Measurements from ENCODE around the gene FBXO42. TPM values are rescaled to one million over a fixed set of nuclear protein-coding genes. Genes with fewer than 3 reads are reported as not detected.

The FBXO42 gene
- total and polyA plus RNA-seq, 2 experiments from 2014 or later, result 6.0 to 20.7 TPM

GRCh38 chr1:16254263-16254928 is 97.9 kb downstream of the FBXO42 start (continued):
- TF ChIP-seq CTCF (conservative IDR thresholded peaks at IDR 0.05; ENCODE audit: low read depth in 2 of 2), result no peak
- TF ChIP-seq POLR2AphosphoS5 (IDR thresholded peaks at IDR 0.05; ENCODE audit: low read depth), result no peak
- no peak for TF ChIP-seq EZH2 (IDR thresholded peaks at IDR 0.05; ENCODE audit: low read depth, unreplicated experiment)
- no peak for TF ChIP-seq STAT1 (IDR thresholded peaks at IDR 0.05; ENCODE audit: unreplicated experiment)
- no peak for TF ChIP-seq REST (IDR thresholded peaks at IDR 0.05; ENCODE audit: unreplicated experiment)
- TF ChIP-seq NANOG (IDR thresholded peaks at IDR 0.05; ENCODE audit: borderline replicate concordance), result no peak
- TF ChIP-seq JUNB (IDR thresholded peaks at IDR 0.05; ENCODE audit: unreplicated experiment), result no peak
- no peak for TF ChIP-seq ZNF331 (CRISPR knock-in tag; IDR thresholded peaks at IDR 0.05; ENCODE audit: low read depth)
- no peak for TF ChIP-seq CREB1 (CRISPR knock-in tag; IDR thresholded peaks at IDR 0.05; ENCODE audit: low read depth)
- TF ChIP-seq EZH2phosphoT487 (IDR thresholded peaks at IDR 0.05; ENCODE audit: unreplicated experiment), result no peak

- Mint-ChIP-seq H3K36me3 (ENCODE audit: low read depth) (peaks cover 8% of the 10 kb centered on the region; the same call in 2 of the 3 replicates), H3K27ac (no peak overlapping the region), H3K9me3 (no peaks in the 10 kb centered on the region), H3K4me1 (peaks cover 17% of the 10 kb centered on the region), H3K27me3 (ENCODE audit: insufficient read depth, low read depth, poor library complexity) (no peaks in the 10 kb centered on the region), H3K4me3 (no peak overlapping the region)
- Histone ChIP-seq H3K4me2 (no peak overlapping the region), H3K4me3 (no peak overlapping the region), H3K79me2 (replicated peaks; ENCODE audit: insufficient read depth) (no peaks in the 10 kb centered on the region), H4K20me1 (replicated peaks; ENCODE audit: insufficient read depth) (peaks cover 12% of the 10 kb centered on the region), H3F3A (replicated peaks; ENCODE audit: low read depth) (peaks cover 3% of the 10 kb centered on the region; the same call in 1 of the 2 replicates), H3K9me2 (ENCODE audit: insufficient read depth) (no peaks in the 10 kb centered on the region), H3K27me3 (ENCODE audit: insufficient read depth) (no peaks in the 10 kb centered on the region), H2AFZ (no peak overlapping the region), H3K4me1 (ENCODE audit: insufficient read depth) (no peaks in the 10 kb centered on the region; the same call in 1 of the 2 replicates), H3K27ac (ENCODE audit: low read depth) (no peak overlapping the region), H3K36me3 (ENCODE audit: insufficient read depth) (peaks cover 8% of the 10 kb centered on the region; the same call in 1 of the 2 replicates)
- DNase-seq (ENCODE audit: low spot score) (no peak), ATAC-seq (no peak)
- TF ChIP-seq ZNF331 (CRISPR knock-in tag; IDR thresholded peaks at IDR 0.05; ENCODE audit: low read depth), result no peak
- no peak for TF ChIP-seq POLR2AphosphoS5 (IDR thresholded peaks at IDR 0.05; ENCODE audit: low read depth)
- TF ChIP-seq ETS1 (IDR thresholded peaks at IDR 0.05), result no peak
- no peak for TF ChIP-seq CREB1 (CRISPR knock-in tag; IDR thresholded peaks at IDR 0.05; ENCODE audit: low read depth)
- no peak for TF ChIP-seq EZH2phosphoT487 (IDR thresholded peaks at IDR 0.05; ENCODE audit: unreplicated experiment)
- TF ChIP-seq ZNF114 (CRISPR knock-in tag; IDR thresholded peaks at IDR 0.05), result no peak
- TF ChIP-seq REST (IDR thresholded peaks at IDR 0.05; ENCODE audit: unreplicated experiment), result no peak
- no peak for TF ChIP-seq CTCF (conservative IDR thresholded peaks at IDR 0.05; ENCODE audit: low read depth in 2 of 2)
- no peak for TF ChIP-seq EZH2 (IDR thresholded peaks at IDR 0.05; ENCODE audit: low read depth, unreplicated experiment)
- no peak for TF ChIP-seq JUNB (IDR thresholded peaks at IDR 0.05; ENCODE audit: unreplicated experiment)
- no peak for TF ChIP-seq NANOG (IDR thresholded peaks at IDR 0.05; ENCODE audit: borderline replicate concordance)
These were observed 98.9 kb downstream of the FBXO42 start for GRCh38 chr1:16253332-16253922.
